Activated CD8-positive, alpha-beta T cell treated with anti-CD3 and anti-CD28 coated beads for 36 hours (primary cell): ENCODE data around the gene PGM2L1. TPM values are rescaled to one million over a fixed set of nuclear protein-coding genes. Genes with fewer than 3 reads are reported as not detected.

ENCODE experiments used
- ATAC-seq: fragments of 200-7000 bp; cut with Tn5 transposase; one replicate; pipeline ENCODE4 v1.10.0; 2021; ENCODE audit warnings: mild to moderate bottlenecking, moderate library complexity
- CTCF ChIA-PET: fragments of 350-600 bp; sonication (Branson Sonifier 250); formaldehyde crosslinking; loops from one replicate; lab custom pipeline; 2021; ENCODE audit warnings: antibody characterized with exemption; lab: Charles Lee
- POLR2A ChIA-PET: fragments of 350-600 bp; sonication (Branson Sonifier 250); formaldehyde crosslinking; loops from one replicate; lab custom pipeline; 2021; ENCODE audit warnings: antibody characterized with exemption; lab: Charles Lee
- DNase-seq: peaks from one replicate; pipeline ENCODE4 v3.0.0-alpha.2; 2020
- H3K27ac Mint-ChIP-seq: one replicate; pipeline ENCODE4 v1.8.0; 2021; ENCODE audit warnings: mild to moderate bottlenecking, mixed read lengths
- H3K27me3 Mint-ChIP-seq: one replicate; pipeline ENCODE4 v1.8.0; 2021; ENCODE audit warnings: mixed read lengths
- H3K36me3 Mint-ChIP-seq: one replicate; pipeline ENCODE4 v1.8.0; 2021; ENCODE audit warnings: low read depth, mixed read lengths
- H3K4me1 Mint-ChIP-seq: one replicate; pipeline ENCODE4 v1.8.0; 2021; ENCODE audit warnings: low read depth, mixed read lengths
- H3K4me3 Mint-ChIP-seq: one replicate; pipeline ENCODE4 v1.8.0; 2021; ENCODE audit warnings: mild to moderate bottlenecking, moderate library complexity, mixed read lengths
- H3K9me3 Mint-ChIP-seq: one replicate; pipeline ENCODE4 v1.8.0; 2021; ENCODE audit warnings: mixed read lengths
- CTCF ChIP-seq: fragments of 200-600 bp; IDR thresholded peaks from one replicate; pipeline ENCODE4 v1.8.0; 2022; ENCODE audit warnings: antibody characterized with exemption, mild to moderate bottlenecking
- intact Hi-C: fragments of 100-400 bp; cut with micrococcal nuclease; formaldehyde crosslinking; loops from one replicate; pipeline ENCODE4 v1.10.0; 2022
- total RNA-seq, 2 experiments: library from RNA; stranded (reverse); gene quantifications; one replicate each; pipeline ENCODE4 v1.2.3, GENCODE V29; 2021

PGM2L1 gene
- total RNA-seq, 2 experiments from 2014 or later = 5.8 to 5.9 TPM

DNA sequence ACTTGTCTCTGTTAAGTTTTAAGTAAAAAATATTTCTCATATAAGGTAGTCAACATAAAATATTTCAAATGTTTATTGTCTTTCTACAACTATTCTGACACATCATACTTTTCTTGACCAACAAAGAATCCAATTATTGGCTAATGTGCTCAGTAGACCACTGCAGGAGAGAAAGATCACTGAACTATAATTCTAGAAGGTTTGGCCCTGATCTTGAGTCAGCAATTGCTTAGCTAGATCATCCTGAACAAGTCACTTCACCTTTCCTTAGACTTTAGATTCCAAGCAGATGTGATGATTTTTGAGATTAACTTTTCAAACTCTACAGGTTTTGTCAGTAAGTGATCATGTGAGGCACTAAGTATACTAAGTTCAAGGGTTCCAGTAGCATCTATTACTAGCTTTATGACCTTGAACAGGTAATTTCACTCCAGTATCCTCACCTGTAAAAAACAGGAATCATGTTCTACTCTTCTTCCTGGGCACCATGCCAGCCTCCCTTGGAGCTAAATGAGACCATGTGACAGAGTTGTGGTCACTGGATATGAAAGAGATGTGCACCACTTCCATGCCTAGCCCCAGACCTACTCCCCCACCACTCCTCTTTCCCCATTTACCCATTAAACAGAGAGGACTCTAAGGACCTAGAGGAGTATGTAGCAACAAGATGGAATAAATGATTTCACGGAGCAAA lies 17.3 kb downstream of the PGM2L1 start:
- ChIA-PET CTCF (interaction anchor here (0.7 to 1.2 kb wide), 2 partner anchors 10 to 70 kb away, joined by 3 to 4 read pairs; no protein-coding TSS in a partner anchor), POLR2A (no interaction called here)
- H3K4me3 Mint-ChIP-seq = no peak overlapping the region
- H3K36me3 Mint-ChIP-seq = no peaks in the 10 kb centered on the region
- no peaks in the 10 kb centered on the region for H3K4me1 Mint-ChIP-seq
- no peak for DNase-seq
- H3K27me3 Mint-ChIP-seq = no peaks in the 10 kb centered on the region
- intact Hi-C loops = no loop called here
- H3K27ac Mint-ChIP-seq = no peak overlapping the region
- no peaks in the 10 kb centered on the region for H3K9me3 Mint-ChIP-seq
- ATAC-seq = no peak
- TF ChIP-seq CTCF = no peak

DNA sequence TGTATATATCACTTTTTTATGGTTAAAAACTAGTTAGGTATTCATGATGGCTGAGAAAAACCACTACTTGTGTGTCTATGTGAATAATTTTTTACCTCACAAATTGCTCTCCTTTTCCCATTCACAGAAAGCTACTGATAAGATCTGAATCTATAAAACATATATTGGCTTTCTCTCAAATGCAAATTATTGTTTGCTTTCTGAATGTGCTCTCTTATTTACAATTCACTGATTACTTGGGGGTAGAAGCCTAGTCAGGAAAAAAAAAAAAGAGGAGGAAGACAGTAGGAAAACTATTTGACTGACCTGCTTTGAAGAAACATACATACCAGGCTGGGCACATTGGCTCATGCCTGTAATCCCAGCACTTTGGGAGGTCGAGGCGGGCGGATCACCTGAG lies 20.5 kb downstream of the PGM2L1 start:
- intact Hi-C loops = no loop called here

GRCh38 chr11:74373382-74373781 lies 24.9 kb downstream of the PGM2L1 start:
- ChIA-PET POLR2A (no interaction called here), CTCF (interaction anchor here (0.9 kb wide), 1 partner anchor 76 kb away, joined by 3 read pairs; no protein-coding TSS in a partner anchor)
- H3K4me3 Mint-ChIP-seq = no peak overlapping the region
- H3K4me1 Mint-ChIP-seq = no peaks in the 10 kb centered on the region
- H3K9me3 Mint-ChIP-seq = no peaks in the 10 kb centered on the region
- no peak for TF ChIP-seq CTCF
- intact Hi-C loops = no loop called here
- no peak for DNase-seq
- ATAC-seq = no peak
- no peak overlapping the region for H3K27ac Mint-ChIP-seq
- no peaks in the 10 kb centered on the region for H3K27me3 Mint-ChIP-seq
- no peaks in the 10 kb centered on the region for H3K36me3 Mint-ChIP-seq

More for the DNA sequence above, 20.5 kb downstream of the PGM2L1 start:
- TF ChIP-seq CTCF = no peak
- CTCF ChIA-PET = no interaction called here
- POLR2A ChIA-PET = no interaction called here
- H3K4me1 Mint-ChIP-seq = no peaks in the 10 kb centered on the region
- DNase-seq (no peak), ATAC-seq (no peak)
- H3K27me3 Mint-ChIP-seq = no peaks in the 10 kb centered on the region
- no peaks in the 10 kb centered on the region for H3K36me3 Mint-ChIP-seq
- H3K9me3 Mint-ChIP-seq = no peaks in the 10 kb centered on the region
- no peak overlapping the region for H3K27ac Mint-ChIP-seq
- no peak overlapping the region for H3K4me3 Mint-ChIP-seq

GRCh38 chr11:74371269-74372052 lies 26.8 kb downstream of the PGM2L1 start:
- no peaks in the 10 kb centered on the region for H3K4me1 Mint-ChIP-seq
- CTCF ChIA-PET = interaction anchor here (1.2 to 1.7 kb wide), 5 partner anchors 9 to 79 kb away, joined by 3 to 9 read pairs (median 3); no protein-coding TSS in a partner anchor

More at GRCh38 chr11:74371269-74372052, 26.8 kb downstream of the PGM2L1 start:
- Mint-ChIP-seq H3K27ac (no peak overlapping the region), H3K36me3 (no peaks in the 10 kb centered on the region), H3K4me3 (no peak overlapping the region), H3K27me3 (no peaks in the 10 kb centered on the region), H3K9me3 (no peaks in the 10 kb centered on the region)
- DNase-seq (no peak), ATAC-seq (no peak)
- no peak for TF ChIP-seq CTCF
- intact Hi-C loops = no loop called here
- POLR2A ChIA-PET = no interaction called here
